HG02759 (cell line): Measurements from ENCODE around the gene BHMT.
"Not testable (repeated sequence)": the region's sequence is repeated elsewhere in the genome, so short reads cannot be mapped to it uniquely, and the experiment has no call there.

ENCODE experiments used
- ATAC-seq: cut with Tn5 transposase; IDR thresholded peaks from one replicate; pipeline ENCODE4 v1.9.1; 2021; ENCODE audit warnings: mild to moderate bottlenecking, moderate library complexity; ENCODE audit not compliant: unreplicated experiment

BHMT gene

DNA sequence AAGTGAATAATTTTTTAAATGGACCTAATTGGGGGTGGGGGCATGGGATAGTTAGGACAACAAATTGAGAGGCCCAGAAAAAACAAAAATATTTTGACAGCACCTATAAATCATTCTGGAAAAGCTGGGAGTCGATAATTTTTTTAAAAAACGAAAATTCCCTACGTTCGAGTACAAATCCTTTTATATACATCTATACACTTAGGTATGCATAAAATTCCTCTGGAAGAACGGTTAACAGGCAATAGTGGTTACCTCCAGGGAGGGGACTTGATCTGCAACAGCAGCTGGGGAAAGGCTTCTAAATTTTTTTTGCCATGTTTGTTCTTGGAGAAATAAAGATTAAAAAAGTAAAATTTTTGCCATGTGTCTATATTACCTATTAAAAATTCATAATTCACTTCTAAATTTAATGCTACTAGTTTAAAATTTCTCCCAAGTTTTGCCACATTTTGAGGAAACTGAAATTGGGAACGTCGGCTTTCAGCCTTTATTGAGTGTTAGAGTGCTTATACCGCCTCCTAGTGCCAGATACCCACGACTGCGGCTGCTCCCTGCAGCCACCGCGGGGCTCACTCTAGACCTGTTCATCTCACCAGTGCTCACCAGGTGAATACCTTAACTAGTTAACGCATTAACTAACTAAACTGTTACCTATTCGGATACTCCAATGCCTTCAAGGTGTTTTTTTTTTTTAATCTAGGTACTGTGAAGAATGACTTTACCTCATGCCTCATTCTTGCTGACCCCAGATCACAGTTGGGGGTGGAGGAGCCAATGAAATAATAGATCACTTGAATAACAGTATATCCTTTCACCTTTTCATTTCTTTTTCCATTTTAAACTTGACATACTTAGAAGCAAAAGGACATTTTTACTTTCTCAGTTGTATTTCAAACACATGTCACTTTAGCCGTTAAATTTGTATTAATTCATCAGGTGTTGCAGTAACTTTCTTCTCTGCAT, 1.8 kb upstream of the BHMT start:
- no peak for ATAC-seq

DNA sequence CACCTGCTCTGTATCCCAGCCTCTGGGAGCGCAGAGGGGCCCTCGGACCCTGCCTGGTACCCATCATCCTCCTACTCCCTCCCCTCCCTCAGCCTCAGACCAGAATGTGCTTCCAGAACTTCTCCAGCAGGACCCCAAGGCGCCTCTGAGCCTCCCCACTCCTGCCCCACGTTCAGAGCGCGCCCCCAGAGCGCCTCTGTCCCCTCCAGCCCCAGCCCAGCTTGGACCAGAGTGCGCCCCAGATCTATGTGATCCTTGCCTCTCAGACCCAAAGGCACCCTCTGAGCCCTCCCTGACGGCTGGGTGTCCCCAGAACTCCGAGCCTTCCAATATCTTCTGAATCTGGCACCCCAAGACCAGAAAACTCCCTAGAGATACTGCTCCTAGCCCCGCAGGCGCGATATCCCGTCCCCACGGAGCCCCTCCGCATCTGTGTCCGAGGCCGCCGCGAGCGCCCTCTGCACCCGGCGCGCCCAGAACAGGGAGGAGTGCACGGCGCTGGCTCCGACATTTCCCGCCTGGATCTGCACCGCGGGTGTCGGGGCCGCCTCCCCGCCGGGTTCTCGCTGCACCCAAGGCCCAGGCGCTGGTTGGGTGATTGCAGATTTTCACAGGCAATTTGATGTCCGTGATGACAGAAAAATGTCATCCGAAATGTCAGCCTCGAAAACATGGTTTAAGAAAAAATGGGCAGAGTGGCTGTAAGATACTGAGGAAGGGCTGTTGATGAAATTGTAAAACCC, 522 bp downstream of the BHMT start:
- no peak for ATAC-seq

DNA sequence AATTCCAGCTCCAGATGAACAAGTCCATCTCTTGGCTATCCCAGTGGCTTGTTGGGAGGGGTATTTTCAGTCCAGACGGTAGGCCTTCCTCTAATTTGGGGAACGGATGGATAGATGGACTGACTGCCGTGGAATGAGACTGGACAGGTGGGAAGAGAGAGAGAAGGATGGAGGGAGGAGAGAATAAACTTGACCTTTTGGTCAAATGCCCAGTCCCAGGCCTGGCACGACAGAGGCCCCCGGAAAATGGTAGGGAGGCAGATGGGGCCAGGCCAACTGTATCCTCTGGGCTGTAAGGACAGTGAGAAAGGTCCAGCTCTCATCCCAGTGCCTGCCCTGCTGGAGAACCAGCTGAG, 1.1 kb downstream of the BHMT start:
- ATAC-seq, result no peak

DNA sequence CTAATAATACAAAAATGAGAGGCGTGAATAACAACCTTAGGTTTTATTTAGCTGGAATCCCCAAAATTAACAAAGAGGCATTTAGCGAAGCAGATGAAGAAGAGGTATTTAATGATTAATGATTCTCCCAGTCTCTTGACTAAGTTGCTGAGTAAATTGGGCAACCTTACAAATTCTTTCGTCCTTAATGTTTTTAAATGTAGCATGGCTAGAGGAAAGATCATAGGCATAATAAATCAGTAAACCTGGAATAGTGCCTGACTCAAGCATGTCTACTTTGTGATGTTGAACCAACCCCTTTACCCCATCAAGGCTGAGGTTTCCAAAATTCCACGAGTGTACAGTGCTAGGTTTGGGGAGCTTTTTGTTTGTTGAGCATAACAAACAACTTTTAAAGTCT, 7.9 kb downstream of the BHMT start:
- ATAC-seq, result no peak

- no peak for ATAC-seq
Measured at GRCh38 chr5:79120221-79120620, 8.6 kb downstream of the BHMT start.

DNA sequence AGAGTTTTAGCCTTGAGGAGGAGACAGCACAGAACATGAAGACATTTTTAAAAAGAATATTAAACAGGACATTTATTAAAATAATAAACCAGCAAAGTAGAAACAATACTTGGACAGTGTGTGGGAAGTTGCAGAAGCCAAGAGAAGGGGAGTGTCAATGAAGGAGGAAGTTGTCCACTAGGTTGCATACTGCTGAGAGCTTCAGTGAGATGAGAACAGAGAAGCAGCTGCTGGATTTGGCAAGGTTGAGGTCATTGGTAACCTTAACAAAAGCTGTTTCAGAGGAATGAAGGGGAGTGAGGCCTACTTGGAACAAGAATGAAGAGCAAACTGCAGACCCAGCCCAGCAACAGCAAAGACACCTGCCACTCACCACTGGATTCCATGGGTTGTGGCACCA, 11.4 kb downstream of the BHMT start:
- ATAC-seq, result no peak

DNA sequence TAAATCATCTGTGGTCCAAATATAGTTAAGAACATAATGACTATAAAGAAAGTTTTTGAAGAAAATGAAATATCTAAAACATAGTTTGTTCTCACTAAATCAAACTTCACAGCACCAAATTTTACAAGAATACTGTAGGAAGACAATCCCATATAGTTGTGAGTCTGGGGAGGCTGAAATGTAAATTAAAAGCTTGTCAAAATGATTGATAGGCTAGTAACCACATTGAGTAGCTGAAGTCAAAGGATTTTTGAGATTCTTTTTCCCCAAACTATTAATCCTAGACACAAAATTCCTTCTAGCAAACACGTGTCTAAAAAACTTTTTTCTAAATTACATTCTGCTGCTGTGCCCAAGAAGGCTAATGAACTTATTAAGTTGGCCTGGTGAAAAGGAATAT, 13.0 kb downstream of the BHMT start:
- ATAC-seq, result no peak

DNA sequence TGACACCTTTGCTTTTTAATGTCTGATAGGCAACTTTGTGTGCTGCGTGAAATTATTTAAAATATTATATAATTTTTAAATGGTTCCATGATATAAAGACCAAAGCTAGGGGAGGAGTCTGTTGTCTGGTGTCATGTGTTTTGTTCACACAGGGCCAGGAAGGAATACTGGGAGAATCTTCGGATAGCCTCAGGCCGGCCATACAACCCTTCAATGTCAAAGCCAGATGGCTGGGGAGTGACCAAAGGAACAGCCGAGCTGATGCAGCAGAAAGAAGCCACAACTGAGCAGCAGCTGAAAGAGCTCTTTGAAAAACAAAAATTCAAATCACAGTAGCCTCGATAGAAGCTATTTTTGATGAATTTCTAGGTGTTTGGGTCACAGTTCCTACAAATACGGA, 19.2 kb downstream of the BHMT start:
- ATAC-seq, result no peak

DNA sequence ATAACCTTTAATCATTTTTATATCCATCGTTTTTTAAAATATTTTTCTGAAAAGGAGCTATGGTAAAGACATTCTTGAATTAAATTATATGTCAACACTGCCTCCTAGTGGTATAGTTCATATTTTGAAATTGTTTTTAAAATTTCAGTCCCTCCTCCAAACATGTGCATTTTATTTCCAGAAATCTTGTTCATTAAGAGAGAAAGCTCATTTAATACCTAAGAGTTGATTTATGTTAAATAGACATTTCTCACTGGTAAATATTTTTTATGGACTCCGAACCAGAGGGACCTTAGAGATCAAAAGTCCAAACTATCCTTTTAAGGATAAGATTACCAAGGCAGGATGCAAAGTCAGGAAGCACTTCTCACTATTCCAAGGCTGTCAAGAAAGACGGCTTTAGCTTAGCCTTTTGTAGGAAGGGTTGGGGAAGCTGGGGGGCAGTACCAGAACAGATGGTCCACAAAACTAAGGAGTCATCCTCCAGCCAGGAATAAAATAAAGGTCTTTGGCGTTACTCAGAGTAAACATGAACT, 21.6 kb downstream of the BHMT start:
- ATAC-seq, result no peak

- no peak for ATAC-seq
Measured at GRCh38 chr5:79133657-79134451, 22.2 kb downstream of the BHMT start.

GRCh38 chr5:79135790-79136553, 24.4 kb downstream of the BHMT start:
- no peak for ATAC-seq

GRCh38 chr5:79136618-79137017, 25.0 kb downstream of the BHMT start:
- ATAC-seq, result no peak

DNA sequence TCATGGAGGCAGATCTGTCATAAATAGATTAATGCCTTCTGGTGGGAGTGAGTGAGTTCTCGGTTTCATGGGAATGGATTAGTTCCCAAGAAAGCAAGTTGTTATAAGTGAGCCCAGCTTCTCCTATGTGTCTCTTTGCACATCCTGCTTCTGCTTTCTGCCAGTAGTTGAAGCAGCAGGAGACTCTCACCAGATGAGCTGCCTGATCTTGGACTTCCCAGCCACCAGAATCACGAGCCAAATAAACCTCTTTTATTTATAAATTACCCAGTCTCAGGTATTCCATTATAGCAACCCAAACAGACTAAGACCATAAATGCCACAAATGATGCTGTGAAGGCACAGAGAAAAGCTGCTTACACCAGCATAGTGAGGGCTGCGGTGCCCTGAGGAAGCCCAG, 28.9 kb downstream of the BHMT start:
- ATAC-seq, result no peak

DNA sequence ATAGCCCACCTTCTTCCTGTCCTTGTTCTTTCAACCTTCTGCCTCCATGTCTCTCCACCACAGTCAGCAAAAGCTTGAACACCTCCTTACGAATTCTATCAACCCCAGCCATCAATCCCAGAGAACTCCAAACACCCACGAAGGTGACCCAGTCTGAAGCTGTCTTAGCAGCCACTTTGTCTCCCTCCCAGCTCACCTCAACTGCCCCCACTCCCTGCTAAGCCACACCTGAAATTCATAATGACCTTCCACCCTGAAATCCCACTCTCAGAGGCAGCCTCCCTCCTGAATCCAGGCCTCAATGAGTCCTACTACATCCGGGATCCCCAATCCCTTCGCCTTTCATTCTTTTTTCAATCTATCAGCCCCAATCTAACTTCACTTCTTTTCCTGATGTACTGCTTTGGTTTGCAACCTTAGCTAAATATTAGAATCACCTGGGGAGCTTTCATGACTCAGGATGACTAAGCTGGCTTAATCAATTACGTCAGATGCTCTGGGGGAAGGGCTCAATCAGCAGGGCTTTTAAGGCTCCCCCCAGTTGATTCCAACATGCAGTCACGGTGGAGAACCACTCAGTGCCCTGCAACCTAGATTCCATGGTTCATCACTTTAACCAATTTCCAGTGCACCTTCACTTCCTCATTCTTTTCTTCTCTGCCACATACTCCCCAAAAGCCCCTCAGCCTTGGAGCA, 32.2 kb downstream of the BHMT start:
- ATAC-seq, result no peak

GRCh38 chr5:79147076-79147475, 35.5 kb downstream of the BHMT start:
- ATAC-seq, result no peak

- no peak for ATAC-seq
Measured at GRCh38 chr5:79149433-79149832, 37.8 kb downstream of the BHMT start.

- ATAC-seq, result no peak
Measured at GRCh38 chr5:79151942-79152671, 40.5 kb downstream of the BHMT start.

DNA sequence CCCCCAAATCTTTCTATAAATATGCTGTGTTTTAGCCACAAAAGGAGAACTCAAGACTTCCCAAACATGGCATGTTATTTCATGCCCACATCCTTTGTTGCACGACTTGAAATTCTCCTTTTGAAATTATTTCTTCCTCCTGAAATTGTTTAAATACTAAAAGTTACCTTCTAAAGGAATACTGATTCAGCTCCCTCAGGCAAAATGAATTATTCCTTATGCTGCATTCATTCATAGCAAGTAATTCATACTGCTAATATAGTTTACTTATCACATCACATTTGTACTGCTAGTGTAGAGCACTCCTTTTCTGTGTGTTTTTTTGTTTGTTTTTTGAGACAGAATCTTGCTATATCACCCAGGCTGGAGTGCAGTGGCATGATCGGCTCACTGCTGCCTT, 45.7 kb downstream of the BHMT start:
- no peak for ATAC-seq

GRCh38 chr5:79161647-79162046, 50.0 kb downstream of the BHMT start:
- ATAC-seq, result not testable (repeated sequence)
